OCI-LY7 (cell line): ENCODE measurements around the gene PLEKHG7. TPM values are rescaled to one million over a fixed set of nuclear protein-coding genes. Genes with fewer than 3 reads are reported as not detected.

Experiments used
- BruUV-seq: library from RNA; stranded (reverse); fragments of 400-500 nt; replicated peaks from 2 replicates; lab custom pipeline; 2021; lab: Mats Ljungman, UMichigan
- CTCF ChIA-PET: fragments of 300-600 bp; sonication (Branson Sonifier 250); formaldehyde crosslinking; loops from one replicate; lab custom pipeline; 2022; ENCODE audit warnings: antibody characterized with exemption; ENCODE audit not compliant: unreplicated experiment; lab: Charles Lee
- POLR2A ChIA-PET: fragments of 300-600 bp; sonication (Branson Sonifier 250); formaldehyde crosslinking; loops from one replicate; lab custom pipeline; 2022; ENCODE audit warnings: antibody characterized with exemption; lab: Charles Lee
- DNase-seq: peaks from one replicate; pipeline ENCODE4 v3.0.0-alpha.2; 2015; ENCODE audit warnings: low spot score
- H2AFZ ChIP-seq: fragments of 200-600 bp; sonication (generic), shearing (Covaris generic); 2 replicates; pipeline ENCODE4 v1.6.1; 2014; ENCODE audit warnings: mild to moderate bottlenecking, antibody characterized with exemption, low read length, moderate library complexity
- H3K27ac ChIP-seq: fragments of 200-600 bp; sonication (generic); 2 replicates; pipeline ENCODE4 v1.5.1; 2014; ENCODE audit warnings: mixed run types, low read depth, mild to moderate bottlenecking, moderate library complexity, low read length, inconsistent platforms; ENCODE audit not compliant: poor library complexity, severe bottlenecking
- H3K36me3 ChIP-seq: fragments of 200-600 bp; sonication (generic); 2 replicates; pipeline ENCODE4 v1.6.1; 2014; ENCODE audit warnings: mild to moderate bottlenecking, antibody characterized with exemption, low read length, moderate library complexity, mixed read lengths; ENCODE audit not compliant: insufficient read depth
- H3K4me1 ChIP-seq: fragments of 200-600 bp; sonication (generic); 2 replicates; pipeline ENCODE4 v1.5.1; 2014; ENCODE audit warnings: mild to moderate bottlenecking, low read length; ENCODE audit not compliant: insufficient read depth, poor library complexity, severe bottlenecking
- H3K4me2 ChIP-seq: fragments of 200-600 bp; sonication (generic); 2 replicates; pipeline ENCODE4 v1.6.1; 2014; ENCODE audit warnings: mild to moderate bottlenecking, low read length
- H3K4me3 ChIP-seq: fragments of 200-600 bp; sonication (generic); 2 replicates; pipeline ENCODE4 v1.5.1; 2014; ENCODE audit warnings: mild to moderate bottlenecking, low read depth, low read length; ENCODE audit not compliant: poor library complexity, severe bottlenecking
- H3K79me2 ChIP-seq: fragments of 200-600 bp; sonication (generic); 2 replicates; pipeline ENCODE4 v1.6.1; 2016; ENCODE audit warnings: low read depth, mild to moderate bottlenecking, low read length, moderate library complexity, mixed read lengths; ENCODE audit not compliant: insufficient read depth
- H3K9me2 ChIP-seq: fragments of 200-600 bp; sonication (generic); 2 replicates; pipeline ENCODE4 v1.6.1; 2016; ENCODE audit warnings: mild to moderate bottlenecking, low read length, mixed read lengths; ENCODE audit not compliant: insufficient read depth
- H3K9me3 ChIP-seq: fragments of 200-600 bp; sonication (generic); 2 replicates; pipeline ENCODE4 v1.6.1; 2014; ENCODE audit warnings: mild to moderate bottlenecking, mixed run types, low read length, mixed read lengths
- H4K20me1 ChIP-seq: fragments of 200-600 bp; sonication (generic); 2 replicates; pipeline ENCODE4 v1.6.1; 2014; ENCODE audit warnings: mild to moderate bottlenecking, antibody characterized with exemption, low read length, moderate library complexity, mixed read lengths; ENCODE audit not compliant: insufficient read depth
- CTCF ChIP-seq: fragments of 200-600 bp; sonication (generic); conservative IDR thresholded peaks from 2 replicates; pipeline ENCODE4 v1.5.1; 2014; ENCODE audit warnings: mild to moderate bottlenecking, antibody characterized with exemption, low read length, moderate library complexity, mixed read lengths
- EZH2phosphoT487 ChIP-seq: fragments of 200-600 bp; sonication (generic); IDR thresholded peaks from 2 replicates; pipeline ENCODE4 v1.6.1; 2018; ENCODE audit warnings: low read depth, borderline replicate concordance, mild to moderate bottlenecking, mixed run types, antibody characterized with exemption, low read length, moderate library complexity, mixed read lengths
- intact Hi-C: fragments of 100-400 bp; cut with micrococcal nuclease; formaldehyde crosslinking; loops from one replicate; pipeline ENCODE4 v1.10.0; 2022; ENCODE audit not compliant: unreplicated experiment
- total RNA-seq, 2 experiments: library from RNA; depleted of rRNA in 1 of 2; stranded (reverse); fragments of >200 nt in 1 of 2; shearing (Covaris generic) in 1 of 2; gene quantifications; 2 replicates each; pipeline ENCODE4 v1.2.3, GENCODE V29; 2014 to 2022

Gene PLEKHG7
- total RNA-seq, 2 experiments from 2014 or later, result 0.29 TPM; not detected in 1

DNA sequence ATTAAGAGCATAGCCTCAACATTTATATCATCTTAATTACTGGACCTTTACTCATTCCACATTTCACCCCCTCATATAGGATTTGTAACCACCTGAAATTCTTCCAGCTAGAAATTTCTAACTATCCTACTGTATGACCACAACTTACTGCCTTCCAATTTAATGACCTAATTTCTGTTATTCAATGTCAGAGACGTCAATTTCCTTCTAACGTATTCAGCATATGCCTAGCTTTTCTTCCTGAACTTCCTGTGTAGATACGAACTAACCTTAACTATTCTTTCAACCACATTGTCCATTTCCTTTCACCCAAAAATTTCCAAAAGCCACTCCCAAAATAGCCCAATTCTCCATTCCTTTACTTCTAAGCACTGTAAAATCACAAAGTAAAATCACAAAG, 118.4 kb downstream of the PLEKHG7 start:
- no TSS peak for BruUV-seq
- Histone ChIP-seq H3K4me3 (no peak overlapping the region), H3K9me3 (no peaks in the 10 kb centered on the region), H2AFZ (no peak overlapping the region), H3K4me2 (no peak overlapping the region), H3K79me2 (no peaks in the 10 kb centered on the region), H3K9me2 (no peaks in the 10 kb centered on the region), H3K27ac (no peak overlapping the region), H3K36me3 (peaks cover 25% of the 10 kb centered on the region; the same call in 1 of the 2 replicates), H4K20me1 (no peaks in the 10 kb centered on the region), H3K4me1 (no peaks in the 10 kb centered on the region)
- ChIA-PET CTCF (no interaction called here), POLR2A (interaction anchor here (1.2 to 1.8 kb wide), 2 partner anchors 13 to 18 kb away, joined by 4 to 6 read pairs; no protein-coding TSS in a partner anchor)
- intact Hi-C loops, result no loop called here
- no peak for DNase-seq
- TF ChIP-seq EZH2phosphoT487 (no peak), CTCF (no peak)

Other genes starting within 250 kb of the PLEKHG7 start
- gene EEA1, start 226.3 kb downstream of the PLEKHG7 start, total RNA-seq (2014; rRNA removed; shearing (Covaris generic)), result 3.0 and 8.4 TPM in 2 replicates
- 11.9 and 12.1 TPM in 2 replicates for gene EEA1, start 226.3 kb downstream of the PLEKHG7 start, total RNA-seq (2022)